ENCODE results near the gene ATAT1.
"Not testable (repeated sequence)": the region's sequence is repeated elsewhere in the genome, so short reads cannot be mapped to it uniquely, and the experiment has no call there.

The ATAT1 gene

DNA sequence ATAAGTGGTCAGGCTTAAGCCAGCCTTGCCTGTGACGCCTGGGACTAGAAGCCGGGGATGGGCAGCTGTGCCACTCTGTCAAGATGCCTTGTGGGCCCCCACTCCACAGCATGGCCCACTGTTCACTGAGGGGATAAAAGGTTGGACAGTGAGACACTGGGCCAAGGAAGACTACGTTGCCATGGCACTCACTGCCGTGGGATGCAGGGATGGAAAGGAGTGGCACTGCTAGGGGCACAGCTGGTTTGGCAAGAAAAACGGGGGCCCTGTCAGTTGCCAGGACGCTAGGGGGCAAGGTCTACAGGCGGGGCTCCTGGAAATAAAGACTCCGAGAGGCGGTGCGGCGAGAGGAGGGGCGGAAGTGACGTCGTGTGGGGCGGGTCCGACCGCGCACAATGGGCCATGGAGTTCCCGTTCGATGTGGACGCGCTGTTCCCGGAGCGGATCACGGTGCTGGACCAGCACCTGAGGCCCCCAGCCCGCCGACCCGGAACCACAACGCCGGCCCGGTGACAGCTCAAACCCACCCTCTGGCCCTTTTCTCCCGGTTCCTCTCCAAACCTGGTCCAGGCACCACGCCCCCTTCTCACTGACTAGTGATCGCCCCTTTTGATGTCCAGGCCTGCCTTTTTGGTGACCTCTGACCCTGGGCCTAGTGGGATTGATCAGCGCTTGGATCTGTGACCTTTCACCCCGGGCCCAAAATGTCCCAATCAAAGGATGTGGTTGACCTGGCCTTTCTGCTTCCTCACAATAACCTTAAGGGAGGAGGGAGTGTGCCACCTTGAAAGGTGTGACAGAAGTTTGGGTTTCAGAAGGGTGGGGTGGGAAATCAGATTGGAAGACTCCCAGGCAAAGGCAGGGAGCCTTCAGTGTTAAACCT lies at the start of gene ATAT1:
ATAT1 (plus strand) TSS at position 391 of the 883 bp plus-strand sequence.
- peaks cover 27% of the 10 kb centered on the region for H3K4me1 Mint-ChIP-seq
- no peaks in the 10 kb centered on the region for H3K9me3 Mint-ChIP-seq
- DNase-seq (ENCODE audit: low spot score in 2 of 2) (peak; percentile 83 to 84), ATAC-seq (replicated peaks; ENCODE audit: extremely low read depth, poor library complexity, severe bottlenecking) (peak; percentile 99)
- H3K36me3 Mint-ChIP-seq (ENCODE audit: insufficient read depth), result peaks cover 44% of the 10 kb centered on the region
- peak within 1 kb of the TSS; percentile 86 for H3K4me3 Mint-ChIP-seq
- H3K27me3 Mint-ChIP-seq, result no peaks in the 10 kb centered on the region
- H3K27ac Mint-ChIP-seq (ENCODE audit: low read depth), result peak within 1 kb of the TSS; percentile 91

DNA sequence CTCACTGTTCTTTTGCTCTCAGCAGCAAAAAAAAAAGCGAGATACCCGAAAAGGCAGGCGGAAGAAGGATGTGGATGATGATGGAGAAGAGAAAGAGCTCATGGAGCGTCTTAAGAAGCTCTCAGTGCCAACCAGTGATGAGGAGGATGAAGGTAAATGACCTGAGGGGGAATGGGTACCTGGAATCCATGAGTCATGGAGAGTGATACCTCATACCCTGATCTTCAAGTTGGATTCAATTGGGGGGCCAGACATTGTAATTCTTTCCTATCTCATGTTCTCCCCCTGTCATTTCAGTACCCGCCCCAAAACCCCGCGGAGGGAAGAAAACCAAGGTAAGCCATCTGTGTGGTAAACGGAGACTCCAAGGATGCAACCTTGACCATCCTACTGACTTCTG lies 48.6 kb upstream of the ATAT1 start:
- H3K4me3 Mint-ChIP-seq, result no peak overlapping the region
- no peaks in the 10 kb centered on the region for H3K27me3 Mint-ChIP-seq
- ATAC-seq (replicated peaks; ENCODE audit: extremely low read depth, poor library complexity, severe bottlenecking), result no peak
- H3K4me1 Mint-ChIP-seq, result peaks cover 29% of the 10 kb centered on the region
- no peak for DNase-seq (ENCODE audit: low spot score in 2 of 2)
- H3K9me3 Mint-ChIP-seq, result no peaks in the 10 kb centered on the region
- peaks cover 71% of the 10 kb centered on the region for H3K36me3 Mint-ChIP-seq (ENCODE audit: insufficient read depth)
- H3K27ac Mint-ChIP-seq (ENCODE audit: low read depth), result no peak overlapping the region

DNA sequence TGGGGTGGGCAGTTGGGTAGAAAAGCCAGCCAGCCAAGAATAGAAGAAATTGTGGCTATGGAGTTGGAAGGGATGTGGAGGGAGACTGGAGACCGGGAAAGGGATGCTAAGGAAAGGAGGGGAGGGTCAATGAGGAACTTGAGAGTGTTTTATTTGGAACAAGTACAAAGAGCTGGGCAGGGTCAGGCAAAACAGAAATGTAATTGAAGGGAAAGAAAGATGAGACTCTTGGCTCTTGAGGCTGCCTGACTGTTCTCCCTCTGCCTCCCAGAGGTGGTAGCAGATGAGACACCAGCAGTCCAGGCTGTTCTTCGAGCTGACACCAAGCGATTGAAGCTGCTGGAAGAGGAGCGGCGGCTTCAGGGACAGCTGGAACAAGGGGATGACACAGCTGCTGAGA lies 42.8 kb upstream of the ATAT1 start:
- Mint-ChIP-seq H3K4me3 (no peak overlapping the region), H3K27me3 (no peaks in the 10 kb centered on the region), H3K27ac (ENCODE audit: low read depth) (no peak overlapping the region), H3K9me3 (no peaks in the 10 kb centered on the region), H3K4me1 (no peaks in the 10 kb centered on the region), H3K36me3 (ENCODE audit: insufficient read depth) (peaks cover 90% of the 10 kb centered on the region)
- DNase-seq (ENCODE audit: low spot score in 2 of 2) (no peak), ATAC-seq (replicated peaks; ENCODE audit: extremely low read depth, poor library complexity, severe bottlenecking) (no peak)

GRCh38 chr6:30589754-30590358 lies 36.8 kb upstream of the ATAT1 start:
- Mint-ChIP-seq H3K4me1 (peaks cover 9% of the 10 kb centered on the region), H3K36me3 (ENCODE audit: insufficient read depth) (peaks cover 69% of the 10 kb centered on the region), H3K27ac (ENCODE audit: low read depth) (no peak overlapping the region), H3K4me3 (no peak overlapping the region), H3K27me3 (no peaks in the 10 kb centered on the region), H3K9me3 (no peaks in the 10 kb centered on the region)
- no peak for ATAC-seq (replicated peaks; ENCODE audit: extremely low read depth, poor library complexity, severe bottlenecking)
- no peak for DNase-seq (ENCODE audit: low spot score in 2 of 2)

- Mint-ChIP-seq H3K36me3 (ENCODE audit: insufficient read depth) (peaks cover 67% of the 10 kb centered on the region), H3K27me3 (no peaks in the 10 kb centered on the region), H3K4me3 (no peak overlapping the region), H3K27ac (ENCODE audit: low read depth) (no peak overlapping the region), H3K9me3 (no peaks in the 10 kb centered on the region), H3K4me1 (peaks cover 9% of the 10 kb centered on the region)
- DNase-seq (ENCODE audit: low spot score in 2 of 2) (no peak), ATAC-seq (replicated peaks; ENCODE audit: extremely low read depth, poor library complexity, severe bottlenecking) (no peak)
These were observed 36.2 kb upstream of the ATAT1 start for GRCh38 chr6:30590509-30590908.

DNA sequence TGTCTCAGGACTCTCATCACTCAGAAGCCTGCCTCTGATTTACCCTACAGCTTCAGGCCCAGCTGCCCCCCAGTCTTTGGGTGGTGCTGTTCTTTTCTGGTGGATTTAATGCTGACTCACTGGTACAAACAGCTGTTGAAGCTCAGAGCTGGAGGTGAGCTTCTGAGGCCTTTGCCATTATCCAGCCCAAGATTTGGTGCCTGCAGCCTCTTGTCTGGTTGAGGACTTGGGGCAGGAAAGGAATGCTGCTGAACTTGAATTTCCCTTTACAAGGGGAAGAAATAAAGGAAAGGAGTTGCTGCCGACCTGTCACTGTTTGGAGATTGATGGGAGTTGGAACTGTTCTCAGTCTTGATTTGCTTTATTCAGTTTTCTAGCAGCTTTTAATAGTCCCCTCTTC lies 35.7 kb upstream of the ATAT1 start:
- Mint-ChIP-seq H3K27me3 (no peaks in the 10 kb centered on the region), H3K4me1 (peaks cover 9% of the 10 kb centered on the region), H3K4me3 (no peak overlapping the region), H3K27ac (ENCODE audit: low read depth) (no peak overlapping the region), H3K36me3 (ENCODE audit: insufficient read depth) (peaks cover 63% of the 10 kb centered on the region), H3K9me3 (no peaks in the 10 kb centered on the region)
- ATAC-seq (replicated peaks; ENCODE audit: extremely low read depth, poor library complexity, severe bottlenecking) (no peak), DNase-seq (ENCODE audit: low spot score in 2 of 2) (no peak)

DNA sequence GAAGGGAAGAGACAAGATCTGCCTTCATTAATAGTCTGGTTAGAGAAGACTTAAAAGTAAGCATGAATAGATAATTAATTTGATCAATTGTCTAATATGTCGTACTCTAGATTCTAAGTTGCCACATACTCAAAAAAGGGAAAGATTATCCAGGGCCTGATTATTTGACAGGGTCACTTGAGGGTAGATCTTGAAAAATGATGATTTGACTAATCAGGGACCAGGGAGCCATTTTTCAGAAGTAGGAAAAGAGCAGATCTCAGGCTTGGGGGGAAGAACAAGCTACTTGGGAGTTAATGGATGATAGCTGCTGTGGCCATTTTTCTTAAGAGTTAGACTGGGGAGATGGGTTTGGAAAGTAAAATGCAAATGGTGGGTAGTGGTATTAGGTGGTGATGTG lies 34.4 kb upstream of the ATAT1 start:
- peak overlapping the region; percentile 45 for H3K27ac Mint-ChIP-seq (ENCODE audit: low read depth)
- no peak overlapping the region for H3K4me3 Mint-ChIP-seq
- peaks cover 55% of the 10 kb centered on the region for H3K36me3 Mint-ChIP-seq (ENCODE audit: insufficient read depth)
- no peaks in the 10 kb centered on the region for H3K27me3 Mint-ChIP-seq
- H3K9me3 Mint-ChIP-seq, result no peaks in the 10 kb centered on the region
- H3K4me1 Mint-ChIP-seq, result peaks cover 13% of the 10 kb centered on the region
- DNase-seq (ENCODE audit: low spot score in 2 of 2), result no peak
- no peak for ATAC-seq (replicated peaks; ENCODE audit: extremely low read depth, poor library complexity, severe bottlenecking)

- Mint-ChIP-seq H3K4me1 (peaks cover 26% of the 10 kb centered on the region), H3K27ac (ENCODE audit: low read depth) (peak overlapping the region; percentile 7), H3K36me3 (ENCODE audit: insufficient read depth) (peaks cover 24% of the 10 kb centered on the region)
- DNase-seq (ENCODE audit: low spot score in 2 of 2) (peak; percentile 74 to 82), ATAC-seq (replicated peaks; ENCODE audit: extremely low read depth, poor library complexity, severe bottlenecking) (peak; percentile 83)
- H3K4me3 Mint-ChIP-seq, H3K9me3 Mint-ChIP-seq, H3K27me3 Mint-ChIP-seq: not testable (repeated sequence)
These were observed 29.1 kb upstream of the ATAT1 start for GRCh38 chr6:30597315-30598144.

DNA sequence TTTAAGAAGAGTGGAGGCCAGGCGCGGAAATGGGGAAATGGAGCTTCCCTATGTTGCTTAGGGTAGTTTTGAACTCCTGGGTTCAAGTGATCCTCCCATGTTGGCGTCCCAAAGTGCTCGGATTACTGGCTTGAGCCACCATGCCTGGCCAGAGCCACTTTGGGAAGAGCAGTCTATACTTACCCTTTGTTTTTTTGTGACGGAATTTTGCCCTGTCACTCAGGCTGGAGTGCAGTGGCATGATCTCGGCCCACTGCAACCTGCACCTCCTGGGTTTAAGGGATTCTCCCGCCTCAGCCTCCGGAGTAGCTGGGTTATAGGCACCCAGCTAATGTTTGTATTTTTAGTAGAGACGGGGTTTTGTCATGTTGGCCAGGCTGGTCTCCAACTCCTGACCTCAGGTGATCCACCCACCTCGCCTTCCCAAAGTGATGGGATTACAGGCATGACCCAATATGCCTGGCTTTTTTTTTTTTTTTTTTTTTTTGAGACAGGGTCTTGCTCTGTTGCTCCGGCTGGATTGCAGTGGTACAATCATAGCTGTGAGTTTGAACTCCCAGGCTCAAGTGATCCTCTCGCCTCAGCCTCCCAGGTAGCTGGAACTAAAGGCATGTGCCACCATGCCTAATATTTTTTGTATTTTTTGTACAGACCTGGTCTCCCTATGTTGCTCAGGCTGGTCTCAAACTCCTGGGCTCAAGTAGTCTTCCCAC lies 27.6 kb upstream of the ATAT1 start:
- peak overlapping the region; percentile 19 for H3K27ac Mint-ChIP-seq (ENCODE audit: low read depth)
- no peaks in the 10 kb centered on the region for H3K9me3 Mint-ChIP-seq
- H3K4me1 Mint-ChIP-seq, result peaks cover 33% of the 10 kb centered on the region
- ATAC-seq (replicated peaks; ENCODE audit: extremely low read depth, poor library complexity, severe bottlenecking) (no peak), DNase-seq (ENCODE audit: low spot score in 2 of 2) (no peak)
- no peaks in the 10 kb centered on the region for H3K27me3 Mint-ChIP-seq
- no peak overlapping the region for H3K4me3 Mint-ChIP-seq
- H3K36me3 Mint-ChIP-seq (ENCODE audit: insufficient read depth), result peaks cover 35% of the 10 kb centered on the region

DNA sequence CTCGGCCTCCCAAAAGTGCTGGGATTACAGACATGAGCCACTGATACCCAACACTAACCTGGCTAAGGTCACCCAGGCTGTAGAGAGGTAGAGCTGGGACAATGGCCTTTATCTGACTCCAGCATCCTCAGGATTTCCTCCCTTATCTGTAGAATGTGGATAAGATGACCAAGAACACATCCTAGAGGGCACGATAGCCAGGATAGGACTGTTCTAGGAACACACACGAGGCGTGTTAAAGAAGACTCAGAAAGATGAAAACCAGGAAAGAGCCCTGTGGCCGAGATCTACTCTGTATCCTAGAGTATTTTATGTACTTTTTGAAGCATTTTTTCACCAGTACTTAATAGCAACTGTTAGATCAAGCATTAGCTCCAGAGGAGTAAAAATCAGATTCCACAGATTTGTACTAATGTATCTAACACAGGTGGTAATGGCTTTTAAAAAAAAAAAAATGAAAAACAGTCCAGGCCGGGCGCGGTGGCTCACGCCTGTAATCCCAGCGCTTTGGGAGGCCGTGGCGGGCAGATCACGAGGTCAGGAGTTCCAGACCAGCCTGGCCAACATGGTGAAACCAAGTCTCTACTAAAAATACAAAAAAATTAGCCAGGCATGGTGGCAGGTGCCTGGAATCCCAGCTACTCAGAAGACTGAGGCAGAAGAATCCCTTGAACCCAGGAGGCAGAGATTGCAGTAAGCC lies 26.9 kb upstream of the ATAT1 start:
- Mint-ChIP-seq H3K4me3 (no peak overlapping the region), H3K27me3 (no peaks in the 10 kb centered on the region), H3K9me3 (no peaks in the 10 kb centered on the region), H3K36me3 (ENCODE audit: insufficient read depth) (peaks cover 41% of the 10 kb centered on the region), H3K27ac (ENCODE audit: low read depth) (peak overlapping the region; percentile 19), H3K4me1 (peaks cover 33% of the 10 kb centered on the region)
- DNase-seq (ENCODE audit: low spot score in 2 of 2), result no peak
- no peak for ATAC-seq (replicated peaks; ENCODE audit: extremely low read depth, poor library complexity, severe bottlenecking)

GRCh38 chr6:30600451-30600961 lies 26.2 kb upstream of the ATAT1 start:
- H3K9me3 Mint-ChIP-seq, result no peaks in the 10 kb centered on the region
- peaks cover 33% of the 10 kb centered on the region for H3K4me1 Mint-ChIP-seq
- H3K36me3 Mint-ChIP-seq (ENCODE audit: insufficient read depth), result peaks cover 46% of the 10 kb centered on the region
- H3K27ac Mint-ChIP-seq (ENCODE audit: low read depth), result peak overlapping the region; percentile 81
- H3K27me3 Mint-ChIP-seq, result no peaks in the 10 kb centered on the region
- no peak overlapping the region for H3K4me3 Mint-ChIP-seq
- DNase-seq (ENCODE audit: low spot score in 2 of 2) (no peak), ATAC-seq (replicated peaks; ENCODE audit: extremely low read depth, poor library complexity, severe bottlenecking) (no peak)

Data from central memory CD8-positive, alpha-beta T cell (primary cell).